Right cardiac atrium (tissue), 5 donors: Measurements from ENCODE around the gene PAQR7. TPM values are rescaled to one million over a fixed set of nuclear protein-coding genes. Genes with fewer than 3 reads are reported as not detected.

Source experiments
- ATAC-seq, 2 donors: fragments of 200-7000 bp; cut with Tn5 transposase; one replicate each; pipeline versions ENCODE4 v1.8.0 to v1.9.1; 2020; ENCODE audit warnings: moderate library complexity in 2 of 2, mild to moderate bottlenecking in 1 of 2
- DNase-seq, 3 donors: peaks; one replicate each; pipeline ENCODE4 v3.0.0-alpha.2; 2020
- H3K27ac ChIP-seq: one replicate; pipeline ENCODE4 v1.5.1; 2013; ENCODE audit warnings: mild to moderate bottlenecking, low read length, control low read depth, moderate library complexity
- H3K27me3 ChIP-seq: one replicate; pipeline ENCODE4 v1.6.1; 2013; ENCODE audit not compliant: control insufficient read depth, insufficient read depth
- H3K4me1 ChIP-seq: one replicate; pipeline ENCODE4 v1.6.1; 2013; ENCODE audit warnings: low read length; ENCODE audit not compliant: control insufficient read depth, insufficient read depth
- H3K4me3 ChIP-seq: one replicate; pipeline ENCODE4 v1.5.1; 2013; ENCODE audit warnings: low read length, control low read depth
- H3K9me3 ChIP-seq: one replicate; pipeline ENCODE4 v1.6.1; 2013; ENCODE audit warnings: low read length; ENCODE audit not compliant: control insufficient read depth
- WGBS: extraction: QIAGEN DNeasy Blood & Tissue Kit; methylation state at CpG from one replicate; pipeline ENCODE4 v1.1.7; 2013; 5-methylcytosine and 5-hydroxymethylcytosine counted together
- intact Hi-C, 4 donors: fragments of 100-400 bp; cut with DNase I; formaldehyde crosslinking; loops; one replicate each; pipeline versions ENCODE4 v1.11.0 to v1.14.0; 2022 to 2023
- polyA plus RNA-seq: library from polyadenylated mRNA; stranded (reverse); fragments of 200-250 nt; gene quantifications from one replicate; pipeline ENCODE4 v1.2.3, GENCODE V29; 2013
- total RNA-seq, 4 donors: library from RNA; stranded (reverse); fragmentation: NEBNext Ultra II Directional; extraction: Animal tissue kit (Norgen Biotek cat#: 25700); gene quantifications; one replicate each; pipeline ENCODE4 v1.2.1, GENCODE V29; 2021
- donor health status: healthy with polysubstance abuse.
- donor health status: DM: no; HTN: yes; CAD: no.
- donor health status: DM: no; HTN: no; CAD: no.
- donor health status: DM: no; HTN: yes; CAD: no; lungs with severe emphysema.
- donor health status: DM: yes; HTN: yes; CAD: no.

Gene PAQR7
- total and polyA plus RNA-seq, 5 donors, result 1.5 to 3.1 (median 2.8) TPM

GRCh38 chr1:25862785-25863485, 12.6 kb downstream of the PAQR7 start:
- WGBS, result 95% methylated on average over 20 of the region's 20 CpGs
- no peaks in the 10 kb centered on the region for H3K4me1 ChIP-seq
- intact Hi-C loops, result no loop called here
- peak in 1 of 3 donors; percentile 41 for DNase-seq
- H3K27ac ChIP-seq, result no peak overlapping the region
- ATAC-seq, result no peak
- H3K27me3 ChIP-seq, result no peaks in the 10 kb centered on the region
- no peak overlapping the region for H3K4me3 ChIP-seq
- no peaks in the 10 kb centered on the region for H3K9me3 ChIP-seq

- no peaks in the 10 kb centered on the region for H3K27me3 ChIP-seq
- intact Hi-C loops, result no loop called here
- 81% methylated on average over 16 of the region's 16 CpGs for WGBS
- H3K9me3 ChIP-seq, result no peaks in the 10 kb centered on the region
- H3K4me1 ChIP-seq, result no peaks in the 10 kb centered on the region
- H3K27ac ChIP-seq, result no peak overlapping the region
- DNase-seq (peak in 1 of 3 donors; percentile 72), ATAC-seq (no peak)
- H3K4me3 ChIP-seq, result no peak overlapping the region
Observed at GRCh38 chr1:25861316-25862286, 13.9 kb downstream of the PAQR7 start.

DNA sequence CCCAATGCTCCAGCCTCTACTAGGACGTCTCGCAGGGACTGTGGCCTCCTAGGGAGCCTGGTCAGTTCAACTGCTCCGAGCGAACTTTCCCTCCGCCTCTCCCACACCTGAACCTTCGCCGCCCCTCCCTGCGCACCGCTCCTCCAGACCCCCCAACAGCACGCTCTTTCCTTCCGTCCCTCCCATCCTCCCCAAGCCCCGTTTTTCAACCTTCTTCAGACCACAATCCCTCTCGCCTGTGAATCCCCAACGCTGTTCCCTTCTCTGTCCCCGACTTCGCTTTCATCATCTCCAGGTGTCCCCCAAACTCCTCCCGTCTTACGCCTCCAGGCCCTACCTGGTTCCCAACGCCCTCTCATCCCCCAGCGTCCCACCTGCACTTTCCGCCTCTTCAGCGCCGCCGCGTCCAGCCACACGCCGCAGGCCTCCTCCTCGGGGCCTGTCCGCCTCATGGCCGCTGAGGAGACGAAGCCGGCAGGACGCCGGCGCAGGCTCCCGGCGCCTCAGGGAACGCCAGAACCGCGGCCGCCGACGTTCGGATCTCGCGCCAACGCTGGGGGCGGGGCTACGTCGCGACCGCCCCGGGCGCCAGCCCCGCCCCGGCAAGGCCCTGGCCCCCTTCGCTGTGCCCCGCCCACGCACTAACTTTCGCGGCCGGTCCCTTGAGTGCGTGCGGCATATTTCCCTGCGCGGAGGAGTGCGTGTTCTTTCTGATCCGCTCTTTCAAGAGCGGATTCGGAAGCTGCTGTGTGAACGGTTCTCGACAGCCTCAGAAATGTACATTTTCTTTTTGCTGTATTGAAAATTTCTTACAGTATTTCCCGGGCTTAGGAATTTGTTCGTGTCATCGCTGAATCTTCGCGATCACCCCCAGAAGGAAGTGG, 16.4 kb downstream of the PAQR7 start, which contains the start of gene AUNIP:
Gene AUNIP (minus strand): TSS at position 552 of the 884 bp plus-strand sequence. CDS start 100 bp downstream, at position 452.
- 1% methylated on average over 77 of the region's 77 CpGs for WGBS
- Histone ChIP-seq H3K27ac (peak within 1 kb of the TSS; percentile 5), H3K4me3 (peak within 1 kb of the TSS; percentile 71), H3K9me3 (no peaks in the 10 kb centered on the region), H3K27me3 (no peaks in the 10 kb centered on the region), H3K4me1 (no peaks in the 10 kb centered on the region)
- intact Hi-C loops, result no loop called here
- peak; percentile 90 to 95 (median 95) for DNase-seq
- peak; percentile 97 for ATAC-seq

- Histone ChIP-seq H3K9me3 (no peaks in the 10 kb centered on the region), H3K4me1 (no peaks in the 10 kb centered on the region), H3K4me3 (no peak overlapping the region), H3K27me3 (no peaks in the 10 kb centered on the region), H3K27ac (no peak overlapping the region)
- intact Hi-C loops, result no loop called here
- no peak for DNase-seq
- no peak for ATAC-seq
- WGBS, result 50% methylated on average over 7 of the region's 7 CpGs
Observed at GRCh38 chr1:25858494-25858893, 17.0 kb downstream of the PAQR7 start.

DNA sequence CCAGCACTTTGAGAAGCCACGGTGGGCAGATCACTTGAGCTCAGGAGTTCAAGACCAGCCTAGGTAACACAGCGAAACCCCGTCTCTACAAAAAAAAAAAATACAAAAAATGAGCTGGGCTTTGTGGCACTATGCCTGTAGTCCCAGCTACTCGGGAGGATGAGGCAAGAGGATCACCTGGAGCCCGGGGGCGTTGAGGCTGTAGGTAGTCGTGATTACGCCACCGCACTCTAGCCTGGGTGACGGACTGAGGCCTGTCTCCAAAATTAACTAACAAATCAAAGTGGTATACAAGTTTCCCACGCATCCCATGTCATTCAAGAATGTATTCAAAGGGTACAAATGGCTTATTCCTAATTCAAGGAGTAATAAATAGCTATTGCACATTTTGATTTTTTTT, 18.7 kb downstream of the PAQR7 start:
- 93% methylated on average over 11 of the region's 11 CpGs for WGBS
- Histone ChIP-seq H3K4me3 (no peak overlapping the region), H3K4me1 (no peaks in the 10 kb centered on the region), H3K27me3 (no peaks in the 10 kb centered on the region), H3K27ac (no peak overlapping the region), H3K9me3 (no peaks in the 10 kb centered on the region)
- DNase-seq (no peak), ATAC-seq (no peak)
- intact Hi-C loops, result no loop called here

DNA sequence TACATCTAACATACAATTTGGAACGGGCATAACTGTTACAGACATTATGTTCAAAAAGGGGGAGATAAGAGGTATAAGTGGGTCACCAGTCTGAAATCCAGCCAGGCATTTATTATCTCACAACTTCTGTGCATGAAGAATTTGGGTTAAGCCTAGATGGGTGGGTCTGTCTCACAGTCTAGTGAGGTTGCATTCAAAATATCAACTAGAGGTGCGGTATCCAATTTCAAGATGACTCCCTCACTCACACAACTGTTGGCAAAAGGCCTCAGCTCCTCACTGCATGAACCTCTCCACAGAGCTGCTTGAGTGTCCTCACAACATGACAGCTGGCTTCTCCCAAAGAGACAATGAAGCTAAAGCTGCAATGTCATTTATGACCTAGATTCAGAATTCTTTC, 21.0 kb downstream of the PAQR7 start:
- DNase-seq (no peak), ATAC-seq (no peak)
- Histone ChIP-seq H3K4me1 (no peaks in the 10 kb centered on the region), H3K27me3 (no peaks in the 10 kb centered on the region), H3K27ac (no peak overlapping the region), H3K9me3 (no peaks in the 10 kb centered on the region), H3K4me3 (no peak overlapping the region)
- intact Hi-C loops, result no loop called here
- 71% methylated on average over 2 of the region's 2 CpGs for WGBS

- no peak for ATAC-seq
- no peaks in the 10 kb centered on the region for H3K27me3 ChIP-seq
Observed at GRCh38 chr1:25848531-25848930, 27.0 kb downstream of the PAQR7 start.

GRCh38 chr1:25847929-25848328, 27.6 kb downstream of the PAQR7 start:
- ATAC-seq (no peak), DNase-seq (no peak)
- intact Hi-C loops, result no loop called here
- WGBS, result 66% methylated on average over 4 of the region's 4 CpGs
- H3K4me1 ChIP-seq, result no peaks in the 10 kb centered on the region
- no peaks in the 10 kb centered on the region for H3K9me3 ChIP-seq
- no peak overlapping the region for H3K27ac ChIP-seq
- H3K27me3 ChIP-seq, result no peaks in the 10 kb centered on the region
- no peak overlapping the region for H3K4me3 ChIP-seq

More at GRCh38 chr1:25848531-25848930, 27.0 kb downstream of the PAQR7 start:
- no peaks in the 10 kb centered on the region for H3K9me3 ChIP-seq
- DNase-seq, result no peak
- intact Hi-C loops, result no loop called here
- no peak overlapping the region for H3K4me3 ChIP-seq
- 62% methylated on average over 1 of the region's 1 CpG for WGBS
- no peak overlapping the region for H3K27ac ChIP-seq
- H3K4me1 ChIP-seq, result no peaks in the 10 kb centered on the region

DNA sequence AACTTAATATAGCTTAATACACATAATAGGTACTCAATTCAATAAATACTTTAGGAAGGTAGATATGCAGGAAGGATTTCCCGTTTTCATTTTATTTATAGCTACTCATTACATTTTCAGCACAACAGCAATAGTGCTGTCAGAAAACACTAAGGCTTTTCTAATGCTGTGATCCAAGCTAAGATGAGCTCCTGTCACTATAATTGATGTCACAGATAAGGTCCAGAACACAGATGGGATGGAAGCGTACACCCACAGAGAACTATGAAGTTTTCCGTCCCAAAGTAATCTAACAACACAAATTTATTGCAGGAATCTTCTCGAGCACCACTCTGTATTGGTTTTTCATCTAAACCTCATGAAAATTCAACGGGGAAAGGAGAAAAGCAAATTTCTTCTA, 29.8 kb downstream of the PAQR7 start:
- Histone ChIP-seq H3K27me3 (no peaks in the 10 kb centered on the region), H3K4me1 (no peaks in the 10 kb centered on the region), H3K27ac (no peak overlapping the region), H3K4me3 (no peak overlapping the region), H3K9me3 (no peaks in the 10 kb centered on the region)
- no peak for DNase-seq
- intact Hi-C loops, result no loop called here
- WGBS, result 74% methylated on average over 5 of the region's 5 CpGs
- ATAC-seq, result no peak

DNA sequence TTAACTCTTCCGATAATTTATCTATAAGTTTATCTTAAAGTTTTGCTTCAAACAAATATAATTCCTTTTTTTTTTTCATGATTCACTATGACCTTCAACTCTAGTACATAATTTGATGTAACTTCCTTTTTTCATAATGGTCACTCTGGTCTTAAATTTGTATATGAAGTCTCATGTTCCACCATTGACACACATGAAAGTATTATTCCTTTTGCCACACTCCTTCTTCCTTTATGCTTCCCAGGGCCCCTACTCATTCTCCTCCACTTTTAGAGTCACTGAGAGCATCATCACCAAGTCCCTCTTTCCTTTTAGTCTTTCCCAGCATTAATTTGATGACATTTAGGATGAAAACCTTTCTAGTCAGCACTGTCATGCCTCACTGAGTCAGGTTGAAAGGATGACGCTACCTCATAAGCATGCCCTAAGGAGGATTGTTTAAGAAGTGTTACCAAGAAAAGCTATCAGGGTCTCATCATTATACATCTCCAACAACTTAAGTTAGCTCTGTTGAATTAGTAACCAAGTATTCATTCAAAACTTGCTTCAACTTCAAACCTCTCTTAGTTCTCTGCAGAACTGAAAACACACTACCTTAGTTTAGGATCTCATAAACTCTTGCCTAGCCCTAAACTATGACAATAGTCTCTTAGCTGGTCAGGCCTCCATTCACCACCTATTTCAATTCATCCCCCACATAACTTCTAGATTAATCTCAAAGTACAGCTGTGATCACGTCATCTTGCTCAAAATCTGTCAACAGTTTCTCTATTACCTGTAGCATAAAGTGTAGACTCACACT, 30.8 kb downstream of the PAQR7 start:
- Histone ChIP-seq H3K4me3 (no peak overlapping the region), H3K27me3 (no peaks in the 10 kb centered on the region), H3K27ac (no peak overlapping the region), H3K4me1 (no peaks in the 10 kb centered on the region), H3K9me3 (no peaks in the 10 kb centered on the region)
- DNase-seq (no peak), ATAC-seq (no peak)
- intact Hi-C loops, result no loop called here
- WGBS, result 91% methylated on average over 3 of the region's 3 CpGs
